CD4-positive, alpha-beta T cell (primary cell): ENCODE measurements around the gene CRACR2A. TPM values are rescaled to one million over a fixed set of nuclear protein-coding genes. Genes with fewer than 3 reads are reported as not detected.

Source experiments
- ATAC-seq: fragments of 200-7000 bp; cut with Tn5 transposase; one replicate; pipeline ENCODE4 v1.10.0; 2022; ENCODE audit warnings: mild to moderate bottlenecking; ENCODE audit not compliant: poor library complexity
- CTCF ChIA-PET: fragments of 350-600 bp; sonication (Branson Sonifier 250); formaldehyde crosslinking; loops from one replicate; lab custom pipeline; 2021; ENCODE audit warnings: antibody characterized with exemption, inconsistent platforms; lab: Charles Lee
- POLR2A ChIA-PET: fragments of 350-600 bp; sonication (Branson Sonifier 250); formaldehyde crosslinking; loops from one replicate; lab custom pipeline; 2021; ENCODE audit warnings: antibody characterized with exemption, inconsistent platforms; lab: Charles Lee
- DNase-seq, 14 experiments: peaks; one replicate each; pipeline ENCODE4 v3.0.0-alpha.2; 2013 to 2020; ENCODE audit warnings: mixed read lengths in 2 of 14
- H3K27ac ChIP-seq, 2 donors: one replicate each; pipeline versions ENCODE4 v1.5.1 to v1.7.0; 2013; ENCODE audit warnings: low read length in 2 of 2, low read depth in 1 of 2, mild to moderate bottlenecking in 1 of 2
- H3K27me3 ChIP-seq, 2 experiments: 1 replicate in 1 of 2; 2 replicates in 1 of 2; pipeline versions ENCODE4 v1.6.1 to v1.7.0; 2013; ENCODE audit warnings: low read length in 2 of 2, control low read depth in 1 of 2, mild to moderate bottlenecking in 1 of 2, moderate library complexity in 1 of 2; ENCODE audit not compliant: insufficient read depth in 2 of 2, control insufficient read depth in 1 of 2
- H3K36me3 ChIP-seq: one replicate; pipeline ENCODE4 v1.6.1; 2013; ENCODE audit warnings: low read length, control low read depth; ENCODE audit not compliant: insufficient read depth
- H3K4me1 ChIP-seq: one replicate; pipeline ENCODE4 v1.6.1; 2013; ENCODE audit warnings: low read length, control low read depth; ENCODE audit not compliant: insufficient read depth
- H3K4me3 ChIP-seq: one replicate; pipeline ENCODE4 v1.5.1; 2013; ENCODE audit warnings: mild to moderate bottlenecking, low read length, moderate library complexity
- H3K9me3 ChIP-seq, 2 experiments: 1 replicate in 1 of 2; 2 replicates in 1 of 2; pipeline versions ENCODE4 v1.6.1 to v1.7.0; 2013; ENCODE audit warnings: low read length in 2 of 2, mild to moderate bottlenecking in 2 of 2, control low read depth in 1 of 2, moderate library complexity in 1 of 2; ENCODE audit not compliant: control insufficient read depth in 1 of 2, insufficient read depth in 1 of 2
- H3K27ac Mint-ChIP-seq: one replicate; pipeline ENCODE4 v1.8.0; 2020; ENCODE audit warnings: mixed read lengths
- H3K27me3 Mint-ChIP-seq: one replicate; pipeline ENCODE4 v1.8.0; 2021; ENCODE audit warnings: mixed read lengths
- H3K36me3 Mint-ChIP-seq: one replicate; pipeline ENCODE4 v1.8.0; 2021; ENCODE audit warnings: low read depth, mixed read lengths
- H3K4me1 Mint-ChIP-seq: one replicate; pipeline ENCODE4 v1.8.0; 2021; ENCODE audit warnings: low read depth, mixed read lengths
- H3K4me3 Mint-ChIP-seq: one replicate; pipeline ENCODE4 v1.8.0; 2020; ENCODE audit warnings: mild to moderate bottlenecking, mixed read lengths
- H3K9me3 Mint-ChIP-seq: one replicate; pipeline ENCODE4 v1.8.0; 2020; ENCODE audit warnings: mixed read lengths
- intact Hi-C, 2 experiments: fragments of 100-400 bp; cut with DNase I in 1 of 2; cut with micrococcal nuclease in 1 of 2; formaldehyde crosslinking; loops; one replicate each; pipeline versions ENCODE4 v1.15.1 to v1.9.0; 2023 to 2025; cut with DNase I, micrococcal nuclease
- total RNA-seq, 174 experiments: library from RNA in 2 of 174; stranded (reverse) in 2 of 174; gene quantifications; one replicate each; pipeline ENCODE4 v1.2.3 and lab custom pipeline; 2021 to 2026
- TF ChIP-seq, protein P1 (sequence below): fragments of 200-600 bp; IDR thresholded peaks from one replicate; pipeline ENCODE4 v1.8.0; 2022; ENCODE audit warnings: antibody characterized with exemption, mild to moderate bottlenecking

CRACR2A gene
- total RNA-seq, 2 experiments from 2014 or later, result 23.5 to 27.5 TPM

DNA sequence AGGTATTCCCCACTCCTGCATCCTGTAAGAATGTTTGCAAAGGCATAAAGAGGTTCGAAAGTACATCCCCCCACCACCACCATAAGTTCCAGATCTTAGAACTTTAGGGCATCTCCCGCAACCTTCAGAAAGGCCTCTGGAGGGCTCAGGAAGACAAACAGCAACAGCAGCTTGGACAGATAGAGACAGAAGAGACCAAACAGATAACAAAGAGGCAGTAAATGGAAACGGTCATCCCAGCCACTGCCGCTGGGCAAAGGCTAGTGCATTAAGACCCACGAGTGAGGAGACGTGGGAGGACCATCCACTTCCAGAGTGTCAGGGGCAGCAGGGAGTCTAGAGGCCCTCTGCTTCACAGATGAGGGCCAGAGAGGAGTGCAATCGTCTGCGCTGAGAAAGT is 124.3 kb downstream of the CRACR2A start:
- ChIA-PET CTCF (no interaction called here), POLR2A (no interaction called here)
- H3K27ac Mint-ChIP-seq, result no peak overlapping the region
- no peaks in the 10 kb centered on the region for H3K9me3 Mint-ChIP-seq
- no peak for ATAC-seq
- no peak for DNase-seq
- no peaks in the 10 kb centered on the region for H3K27me3 Mint-ChIP-seq
- H3K4me3 Mint-ChIP-seq, result no peak overlapping the region
- no peaks in the 10 kb centered on the region for H3K9me3 ChIP-seq
- peaks cover 94% of the 10 kb centered on the region for H3K36me3 Mint-ChIP-seq
- H3K27ac ChIP-seq, result no peak overlapping the region
- H3K27me3 ChIP-seq, result no peaks in the 10 kb centered on the region
- H3K4me1 ChIP-seq, result no peaks in the 10 kb centered on the region
- intact Hi-C loops, result no loop called here
- H3K36me3 ChIP-seq, result peaks cover 80% of the 10 kb centered on the region
- TF ChIP-seq, protein P1, sequence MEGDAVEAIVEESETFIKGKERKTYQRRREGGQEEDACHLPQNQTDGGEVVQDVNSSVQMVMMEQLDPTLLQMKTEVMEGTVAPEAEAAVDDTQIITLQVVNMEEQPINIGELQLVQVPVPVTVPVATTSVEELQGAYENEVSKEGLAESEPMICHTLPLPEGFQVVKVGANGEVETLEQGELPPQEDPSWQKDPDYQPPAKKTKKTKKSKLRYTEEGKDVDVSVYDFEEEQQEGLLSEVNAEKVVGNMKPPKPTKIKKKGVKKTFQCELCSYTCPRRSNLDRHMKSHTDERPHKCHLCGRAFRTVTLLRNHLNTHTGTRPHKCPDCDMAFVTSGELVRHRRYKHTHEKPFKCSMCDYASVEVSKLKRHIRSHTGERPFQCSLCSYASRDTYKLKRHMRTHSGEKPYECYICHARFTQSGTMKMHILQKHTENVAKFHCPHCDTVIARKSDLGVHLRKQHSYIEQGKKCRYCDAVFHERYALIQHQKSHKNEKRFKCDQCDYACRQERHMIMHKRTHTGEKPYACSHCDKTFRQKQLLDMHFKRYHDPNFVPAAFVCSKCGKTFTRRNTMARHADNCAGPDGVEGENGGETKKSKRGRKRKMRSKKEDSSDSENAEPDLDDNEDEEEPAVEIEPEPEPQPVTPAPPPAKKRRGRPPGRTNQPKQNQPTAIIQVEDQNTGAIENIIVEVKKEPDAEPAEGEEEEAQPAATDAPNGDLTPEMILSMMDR, result no peak
- no peaks in the 10 kb centered on the region for H3K4me1 Mint-ChIP-seq
- no peak overlapping the region for H3K4me3 ChIP-seq

DNA sequence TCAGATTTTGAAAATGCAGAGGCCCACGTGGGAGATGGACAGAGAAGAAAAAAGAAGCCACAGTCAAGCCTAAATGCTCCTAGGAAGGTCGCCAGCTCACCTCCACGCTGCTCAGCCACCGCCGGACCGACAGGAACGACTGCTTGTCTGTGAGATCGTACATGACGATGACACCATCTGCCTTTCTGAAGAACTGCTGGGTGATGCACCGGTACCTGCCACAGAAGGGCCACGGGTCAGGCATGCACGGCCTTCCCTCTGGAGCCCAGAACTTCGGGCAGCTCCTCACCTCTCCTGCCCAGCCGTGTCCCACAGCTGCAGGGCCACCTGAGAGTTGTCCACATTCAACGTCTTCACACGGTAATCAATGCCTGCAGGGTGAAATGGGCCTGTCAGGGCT is 125.6 kb downstream of the CRACR2A start:
- Histone ChIP-seq H3K36me3 (peaks cover 70% of the 10 kb centered on the region), H3K27me3 (no peaks in the 10 kb centered on the region), H3K4me3 (no peak overlapping the region), H3K9me3 (no peaks in the 10 kb centered on the region), H3K27ac (no peak overlapping the region), H3K4me1 (no peaks in the 10 kb centered on the region)
- Mint-ChIP-seq H3K4me3 (no peak overlapping the region), H3K9me3 (no peaks in the 10 kb centered on the region), H3K36me3 (peaks cover 99% of the 10 kb centered on the region), H3K27me3 (no peaks in the 10 kb centered on the region), H3K27ac (no peak overlapping the region), H3K4me1 (no peaks in the 10 kb centered on the region)
- ChIA-PET POLR2A (no interaction called here), CTCF (no interaction called here)
- TF ChIP-seq, protein P1, result no peak
- intact Hi-C loops, result no loop called here
- no peak for DNase-seq
- ATAC-seq, result no peak

DNA sequence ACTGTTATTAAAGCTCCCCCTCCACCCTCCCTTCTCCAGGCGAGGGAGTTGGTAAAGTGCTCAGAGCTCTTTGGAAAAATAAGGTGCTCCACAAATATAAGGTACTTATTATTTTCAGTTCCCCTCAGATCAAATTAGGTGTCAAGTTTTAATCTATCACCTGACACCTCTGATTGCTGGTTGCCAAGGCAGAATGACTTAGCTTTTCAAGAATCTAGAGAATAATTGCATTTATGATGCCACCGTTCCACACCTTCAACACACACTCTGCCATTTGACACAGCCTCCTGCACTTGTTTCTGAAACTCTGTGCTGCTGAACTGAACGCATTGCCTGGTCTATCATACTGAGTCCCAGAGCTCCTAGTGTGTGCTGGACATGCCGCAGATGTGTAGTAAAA is 128.6 kb downstream of the CRACR2A start:
- Histone ChIP-seq H3K4me1 (no peaks in the 10 kb centered on the region), H3K27ac (no peak overlapping the region), H3K9me3 (no peaks in the 10 kb centered on the region), H3K36me3 (peaks cover 55% of the 10 kb centered on the region), H3K4me3 (no peak overlapping the region), H3K27me3 (no peaks in the 10 kb centered on the region)
- TF ChIP-seq, protein P1, result no peak
- ChIA-PET CTCF (interaction anchor here (1.0 kb wide), 1 partner anchor 129 kb away, joined by 3 read pairs; the partner anchor contains the start of gene CRACR2A), POLR2A (no interaction called here)
- Mint-ChIP-seq H3K27me3 (no peaks in the 10 kb centered on the region), H3K4me3 (no peak overlapping the region), H3K36me3 (peaks cover 91% of the 10 kb centered on the region), H3K9me3 (no peaks in the 10 kb centered on the region), H3K27ac (no peak overlapping the region), H3K4me1 (no peaks in the 10 kb centered on the region)
- DNase-seq (no peak), ATAC-seq (no peak)
- intact Hi-C loops, result no loop called here
